ENCODE data around the gene KIFBP. TPM values are rescaled to one million over a fixed set of nuclear protein-coding genes. Genes with fewer than 3 reads are reported as not detected.
"Not testable (repeated sequence)": the region's sequence is repeated elsewhere in the genome, so short reads cannot be mapped to it uniquely, and the experiment has no call there.

Gene KIFBP
- total RNA-seq, 1 experiment from 2014 or later = 26.9 TPM

- intact Hi-C loops (cut with micrococcal nuclease) = no loop called here
- no peaks in the 10 kb centered on the region for H3K36me3 ChIP-seq (ENCODE audit: control insufficient read depth in 1 of 2, insufficient read depth in 2 of 2, low read length in 2 of 2)
- H3K4me1 ChIP-seq (ENCODE audit: control insufficient read depth in 1 of 2, insufficient read depth in 2 of 2, low read length in 2 of 2) = no peaks in the 10 kb centered on the region
- H4K20me1 ChIP-seq (ENCODE audit: insufficient read depth) = no peaks in the 10 kb centered on the region
- H3K9ac ChIP-seq (ENCODE audit: low read length) = no peak overlapping the region
- ATAC-seq (no peak), DNase-seq (ENCODE audit: low read depth, low spot score) (no peak)
- ChIA-PET POLR2A (no interaction called here), RAD21 (ENCODE audit: low non-redundant PET in 1 of 2, low total read pairs in 2 of 2, uncharacterized antibody in 2 of 2, unreplicated experiment in 2 of 2) (no interaction called here), CTCF (interaction anchor here (1.0 kb wide), 1 partner anchor 33 kb away, joined by 3 read pairs; no protein-coding TSS in a partner anchor)
- no peaks in the 10 kb centered on the region for H3K9me2 ChIP-seq (ENCODE audit: insufficient read depth)
- no TSS peak for BruUV-seq (replicated peaks)
- H3K4me2 ChIP-seq (ENCODE audit: low read length) = no peak overlapping the region
- no peaks in the 10 kb centered on the region for H3K9me3 ChIP-seq (ENCODE audit: control insufficient read depth in 1 of 2, insufficient read depth in 1 of 2, low read depth in 1 of 2, low read length in 2 of 2)
- no peaks in the 10 kb centered on the region for H3K27me3 ChIP-seq (ENCODE audit: insufficient read depth, low read length)
- TF ChIP-seq FOSL1 (IDR thresholded peaks at IDR 0.05; ENCODE audit: low read depth) (no peak), TCF7L2 (IDR thresholded peaks at IDR 0.05; ENCODE audit: borderline replicate concordance, extremely low read depth, insufficient read depth, insufficient read length) (no peak), JUND (IDR thresholded peaks at IDR 0.05) (no peak), EGR1 (IDR thresholded peaks at IDR 0.05; ENCODE audit: low read depth) (no peak)
- H3K79me2 ChIP-seq (ENCODE audit: insufficient read depth, low read length) = no peaks in the 10 kb centered on the region
- no peak overlapping the region for H3K4me3 ChIP-seq (replicated peaks in 1 of 2; ENCODE audit: low read depth in 1 of 2, low read length in 2 of 2)
- H2AFZ ChIP-seq (ENCODE audit: low read depth, low read length, poor library complexity, severe bottlenecking) = no peak overlapping the region
- no peak overlapping the region for H3K27ac ChIP-seq (ENCODE audit: low read depth, low read length)
These were observed 48.9 kb downstream of the KIFBP start for GRCh38 chr10:69037489-69037888.

DNA sequence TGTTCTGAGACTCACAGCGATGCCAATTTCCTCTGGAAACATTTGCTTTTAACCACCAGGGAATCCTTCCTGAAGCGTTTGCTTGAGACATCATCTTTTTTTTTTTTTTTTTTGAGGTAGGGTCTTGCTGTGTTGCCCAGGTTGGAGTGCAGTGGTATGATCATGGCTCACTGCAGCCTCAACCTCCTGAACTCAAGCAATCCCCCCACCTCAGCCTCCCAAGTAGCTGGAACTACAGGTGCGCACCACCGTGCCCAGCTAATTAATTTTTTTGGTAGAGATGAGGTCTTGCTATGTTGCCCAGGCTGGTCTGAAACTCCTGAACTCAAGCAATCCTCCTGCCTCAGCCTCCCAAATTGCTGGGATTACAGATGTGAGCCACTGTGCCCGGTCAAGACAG, 52.3 kb downstream of the KIFBP start:
- CTCF ChIA-PET; H3K9ac ChIP-seq (ENCODE audit: low read length): not testable (repeated sequence)

GRCh38 chr10:69042417-69042816, 53.8 kb downstream of the KIFBP start:
- H3K36me3 ChIP-seq (ENCODE audit: control insufficient read depth in 1 of 2, insufficient read depth in 2 of 2, low read length in 2 of 2) = no peaks in the 10 kb centered on the region
- TF ChIP-seq ATF3 (IDR thresholded peaks at IDR 0.05) = no peak
- no peak for TF ChIP-seq FOSL1 (IDR thresholded peaks at IDR 0.05; ENCODE audit: low read depth)
- TF ChIP-seq SRF (IDR thresholded peaks at IDR 0.05; ENCODE audit: low read depth) = no peak
- no peak for TF ChIP-seq ELF1 (IDR thresholded peaks at IDR 0.05; ENCODE audit: borderline replicate concordance, low read depth)
- TF ChIP-seq EZH2 (IDR thresholded peaks at IDR 0.05) = no peak
- TF ChIP-seq JUND (IDR thresholded peaks at IDR 0.05) = no peak
- TF ChIP-seq SP1 (IDR thresholded peaks at IDR 0.05; ENCODE audit: low read depth) = no peak
- no peak for TF ChIP-seq POLR2AphosphoS5 (IDR thresholded peaks at IDR 0.05; ENCODE audit: low read depth, low read length)
- no peak for TF ChIP-seq CTCF (IDR thresholded peaks at IDR 0.05 in 2 of 3, conservative IDR thresholded peaks at IDR 0.05 in 1 of 3; ENCODE audit: borderline replicate concordance in 1 of 3, insufficient read depth in 1 of 3, low read depth in 2 of 3, low read length in 2 of 3)
- no peak for TF ChIP-seq TCF7L2 (IDR thresholded peaks at IDR 0.05; ENCODE audit: borderline replicate concordance, extremely low read depth, insufficient read depth, insufficient read length)
- TF ChIP-seq YY1 (IDR thresholded peaks at IDR 0.05; ENCODE audit: extremely low read depth, insufficient replicate concordance, low read depth, low read length) = no peak

More for the DNA sequence above, 52.3 kb downstream of the KIFBP start:
- H2AFZ ChIP-seq (ENCODE audit: low read depth, low read length, poor library complexity, severe bottlenecking); H3K27me3 ChIP-seq (ENCODE audit: insufficient read depth, low read length); H3K4me2 ChIP-seq (ENCODE audit: low read length); DNase-seq (ENCODE audit: low read depth, low spot score); H3K79me2 ChIP-seq (ENCODE audit: insufficient read depth, low read length); intact Hi-C loops (cut with micrococcal nuclease); H3K27ac ChIP-seq (ENCODE audit: low read depth, low read length); H4K20me1 ChIP-seq (ENCODE audit: insufficient read depth); RAD21 ChIA-PET (ENCODE audit: low non-redundant PET in 1 of 2, low total read pairs in 2 of 2, uncharacterized antibody in 2 of 2, unreplicated experiment in 2 of 2); POLR2A ChIA-PET; ATAC-seq; H3K4me3 ChIP-seq (replicated peaks in 1 of 2; ENCODE audit: low read depth in 1 of 2, low read length in 2 of 2); H3K9me3 ChIP-seq (ENCODE audit: control insufficient read depth in 1 of 2, insufficient read depth in 1 of 2, low read depth in 1 of 2, low read length in 2 of 2); H3K36me3 ChIP-seq (ENCODE audit: control insufficient read depth in 1 of 2, insufficient read depth in 2 of 2, low read length in 2 of 2); H3K9me2 ChIP-seq (ENCODE audit: insufficient read depth); BruUV-seq (replicated peaks); H3K4me1 ChIP-seq (ENCODE audit: control insufficient read depth in 1 of 2, insufficient read depth in 2 of 2, low read length in 2 of 2): not testable (repeated sequence)

More at GRCh38 chr10:69042417-69042816, 53.8 kb downstream of the KIFBP start:
- intact Hi-C loops (cut with micrococcal nuclease) = no loop called here
- H3K4me3 ChIP-seq (replicated peaks in 1 of 2; ENCODE audit: low read depth in 1 of 2, low read length in 2 of 2) = no peak overlapping the region
- no peaks in the 10 kb centered on the region for H3K27me3 ChIP-seq (ENCODE audit: insufficient read depth, low read length)
- BruUV-seq (replicated peaks) = no TSS peak
- no peak overlapping the region for H2AFZ ChIP-seq (ENCODE audit: low read depth, low read length, poor library complexity, severe bottlenecking)
- CTCF ChIA-PET = no interaction called here
- no peaks in the 10 kb centered on the region for H3K79me2 ChIP-seq (ENCODE audit: insufficient read depth, low read length)
- no peaks in the 10 kb centered on the region for H3K4me1 ChIP-seq (ENCODE audit: control insufficient read depth in 1 of 2, insufficient read depth in 2 of 2, low read length in 2 of 2)
- no peak overlapping the region for H3K4me2 ChIP-seq (ENCODE audit: low read length)
- H3K9me2 ChIP-seq (ENCODE audit: insufficient read depth) = no peaks in the 10 kb centered on the region
- no peaks in the 10 kb centered on the region for H4K20me1 ChIP-seq (ENCODE audit: insufficient read depth)
- H3K27ac ChIP-seq (ENCODE audit: low read depth, low read length) = no peak overlapping the region
- DNase-seq (ENCODE audit: low read depth, low spot score) = no peak
- POLR2A ChIA-PET = no interaction called here
- no peak overlapping the region for H3K9ac ChIP-seq (ENCODE audit: low read length)
- H3K9me3 ChIP-seq (ENCODE audit: control insufficient read depth in 1 of 2, insufficient read depth in 1 of 2, low read depth in 1 of 2, low read length in 2 of 2) = no peaks in the 10 kb centered on the region
- no peak for ATAC-seq
- RAD21 ChIA-PET (ENCODE audit: low non-redundant PET in 1 of 2, low total read pairs in 2 of 2, uncharacterized antibody in 2 of 2, unreplicated experiment in 2 of 2) = no interaction called here
